Measurements from ENCODE around the gene GJB5. TPM values are rescaled to one million over a fixed set of nuclear protein-coding genes. Genes with fewer than 3 reads are reported as not detected.
A peak's percentile ranks its signal among the peaks of the same experiment; 100 is the strongest.

Gene GJB5
- total RNA-seq, 1 donor from 2014 or later: 18.0 TPM

GRCh38 chr1:34777519-34778321, 22.9 kb downstream of the GJB5 start:
- no peak for DNase-seq

- no peak for DNase-seq
Measured at GRCh38 chr1:34778381-34778780, 23.5 kb downstream of the GJB5 start.

- DNase-seq: no peak
Measured at GRCh38 chr1:34779005-34779404, 24.2 kb downstream of the GJB5 start.

GRCh38 chr1:34779526-34779925, 24.7 kb downstream of the GJB5 start:
- DNase-seq: no peak

GRCh38 chr1:34779962-34780361, 25.1 kb downstream of the GJB5 start:
- no peak for DNase-seq

- DNase-seq: no peak
Measured at GRCh38 chr1:34780528-34780927, 25.7 kb downstream of the GJB5 start.

- DNase-seq: no peak
Measured at GRCh38 chr1:34781071-34781843, 26.4 kb downstream of the GJB5 start, which contains the start of gene GJB3. GJB3 (plus strand) TSS chr1:34781214; CDS start chr1:34784763, 3,549 bp downstream.

- DNase-seq: no peak
Measured at GRCh38 chr1:34781844-34782391, 27.1 kb downstream of the GJB5 start.

GRCh38 chr1:34784751-34785221, 29.9 kb downstream of the GJB5 start:
- no peak for DNase-seq

GRCh38 chr1:34785231-34785874, 30.5 kb downstream of the GJB5 start:
- no peak for DNase-seq

GRCh38 chr1:34785875-34786470, 31.1 kb downstream of the GJB5 start:
- no peak for DNase-seq

- peak; percentile 29 for DNase-seq
Measured at GRCh38 chr1:34786521-34787325, 31.9 kb downstream of the GJB5 start.

GRCh38 chr1:34787461-34788420, 32.9 kb downstream of the GJB5 start:
- DNase-seq: no peak

- no peak for DNase-seq
Measured at GRCh38 chr1:34790985-34791384, 36.1 kb downstream of the GJB5 start.

GRCh38 chr1:34792424-34792823, 37.6 kb downstream of the GJB5 start:
- no peak for DNase-seq

- no peak for DNase-seq
Measured at GRCh38 chr1:34792868-34793727, 38.3 kb downstream of the GJB5 start, which contains the start of gene GJA4. GJA4 (plus strand) TSS chr1:34792999; CDS start chr1:34794214, 1,215 bp downstream.

- DNase-seq: no peak
Measured at GRCh38 chr1:34794001-34794789, 39.3 kb downstream of the GJB5 start.

- DNase-seq: no peak
Measured at GRCh38 chr1:34794790-34795180, 39.9 kb downstream of the GJB5 start.

All from skin of body (tissue), 2 donors.